ENCODE data around the gene ALS2CL. TPM values are rescaled to one million over a fixed set of nuclear protein-coding genes. Genes with fewer than 3 reads are reported as not detected.

Gene ALS2CL
- total RNA-seq, 1 experiment from 2014 or later = 4.9 TPM

DNA sequence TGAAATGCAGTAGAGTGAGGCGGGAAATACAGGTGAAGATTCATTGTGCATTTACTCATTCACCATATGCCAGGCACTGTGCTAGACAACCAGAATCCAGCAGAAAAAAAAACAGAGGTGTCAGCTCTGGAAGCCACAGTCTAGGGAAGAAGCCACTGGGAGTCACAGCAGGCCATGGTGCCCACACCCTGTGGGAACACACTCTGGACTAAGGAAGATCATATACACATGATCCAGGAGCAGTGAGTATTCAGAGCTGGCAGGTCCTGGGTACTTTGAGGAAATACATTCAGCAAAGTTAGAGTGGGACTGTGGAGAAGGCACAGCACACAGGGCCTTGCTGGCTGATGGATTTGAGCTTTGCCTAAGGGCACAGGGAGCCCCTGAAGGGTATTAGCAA, 66.4 kb downstream of the ALS2CL start:
- no peak overlapping the region for H3T11ph ChIP-seq (ENCODE audit: low read length)
- H3K9ac ChIP-seq (ENCODE audit: extremely low read depth, insufficient read length, low read length) = no peak overlapping the region
- no peak overlapping the region for H3K23ac ChIP-seq (ENCODE audit: insufficient read length, low read depth, low read length)
- no peaks in the 10 kb centered on the region for H3K27me3 ChIP-seq (ENCODE audit: insufficient read depth, low read length)
- no peaks in the 10 kb centered on the region for H3K79me2 ChIP-seq (ENCODE audit: insufficient read depth, low read length)
- no peak overlapping the region for H2BK15ac ChIP-seq (ENCODE audit: low read depth, low read length)
- H3K4ac ChIP-seq (ENCODE audit: low read depth, low read length) = no peak overlapping the region
- no peak overlapping the region for H4K91ac ChIP-seq (ENCODE audit: insufficient read length, low read depth, low read length)
- no peak overlapping the region for H3K27ac ChIP-seq (ENCODE audit: insufficient read length, low read depth, low read length)
- no peak overlapping the region for H3K4me3 Mint-ChIP-seq
- no peak overlapping the region for H3K27ac Mint-ChIP-seq
- no peak overlapping the region for H4K5ac ChIP-seq (ENCODE audit: insufficient read length, low read depth, low read length)
- H3K23me2 ChIP-seq (ENCODE audit: insufficient read length, low read depth, low read length, poor library complexity, severe bottlenecking) = no peaks in the 10 kb centered on the region
- no peaks in the 10 kb centered on the region for H4K20me1 ChIP-seq (ENCODE audit: control insufficient read depth, insufficient read depth, insufficient read length)
- no peak overlapping the region for H3K56ac ChIP-seq (ENCODE audit: insufficient read length, low read depth, low read length)
- H2BK12ac ChIP-seq (ENCODE audit: insufficient read length, low read depth, low read length) = no peak overlapping the region
- no peak overlapping the region for H2BK120ac ChIP-seq (ENCODE audit: low read depth, low read length, poor library complexity, severe bottlenecking)
- no peaks in the 10 kb centered on the region for H3K79me1 ChIP-seq (ENCODE audit: insufficient read depth, low read depth, low read length, poor library complexity, severe bottlenecking)
- no peak overlapping the region for H3K18ac ChIP-seq (ENCODE audit: insufficient read length, low read depth, low read length)
- no peak overlapping the region for H3K14ac ChIP-seq (ENCODE audit: insufficient read depth, low read length)
- H3K4me1 ChIP-seq (ENCODE audit: insufficient read depth, low read length) = peaks cover 9% of the 10 kb centered on the region; the same call in 1 of the 2 replicates
- H3K36me3 Mint-ChIP-seq (ENCODE audit: insufficient read depth in 1 of 3, low read depth in 3 of 3) = no peaks in the 10 kb centered on the region
- no peak overlapping the region for H2AFZ ChIP-seq (ENCODE audit: low read length)
- H3K9me3 Mint-ChIP-seq = peaks cover 0 to 4% of the 10 kb centered on the region in 2 experiments; a peak in 1 of 5 replicates
- DNase-seq = no peak
- no peak overlapping the region for H4K8ac ChIP-seq (replicated peaks; ENCODE audit: insufficient read length, low read depth, low read length)
- WGBS (ENCODE audit: extremely low coverage, insufficient read length, low lambda C conversion rate) = no CpG with 5 or more reads among the region's 1 CpG
- no peak overlapping the region for H2BK5ac ChIP-seq (ENCODE audit: insufficient read length, low read length)
- TF ChIP-seq CTCF (conservative IDR thresholded peaks at IDR 0.05) = no peak
- no peak overlapping the region for H2BK20ac ChIP-seq (ENCODE audit: low read depth, low read length, poor library complexity, severe bottlenecking)
- peaks cover 3% of the 10 kb centered on the region for H3K27me3 Mint-ChIP-seq (ENCODE audit: low read depth)
- no peaks in the 10 kb centered on the region for H3K9me3 ChIP-seq (ENCODE audit: control insufficient read depth, low read depth, low read length)
- H3K4me1 Mint-ChIP-seq = peaks cover 39 to 52% of the 10 kb centered on the region in 2 experiments
- no peak overlapping the region for H3K4me2 ChIP-seq (ENCODE audit: insufficient read depth, insufficient read length, low read length)
- no peak overlapping the region for H2AK5ac ChIP-seq (ENCODE audit: insufficient read length, low read length)
